Right lung (tissue), 5 donors: ENCODE measurements around the gene ROBO1. TPM values are rescaled to one million over a fixed set of nuclear protein-coding genes. Genes with fewer than 3 reads are reported as not detected.

Experiments used
- DNase-seq, 2 donors: peaks; one replicate each; pipeline ENCODE4 v3.0.0-alpha.2; 2013
- polyA plus RNA-seq, 5 donors: library from polyadenylated mRNA; unstranded; fragments of 120-200 nt; gene quantifications; one replicate each; pipeline versions ENCODE4 v1.2.1 to v1.2.3, GENCODE V29; 2013; ENCODE audit warnings: inconsistent platforms in 1 of 5, low replicate concordance in 1 of 5; ENCODE audit not compliant: insufficient read length in 5 of 5, insufficient read depth in 1 of 5

The ROBO1 gene
- polyA plus RNA-seq, 5 donors, result 63.3 to 139 (median 102) TPM

- no peak for DNase-seq
Measured at GRCh38 chr3:79085171-79085570, 682.6 kb downstream of the ROBO1 start.

GRCh38 chr3:79081335-79081734 is 686.5 kb downstream of the ROBO1 start:
- no peak for DNase-seq

- DNase-seq, result no peak
Measured at GRCh38 chr3:79074558-79074957, 693.2 kb downstream of the ROBO1 start.

DNA sequence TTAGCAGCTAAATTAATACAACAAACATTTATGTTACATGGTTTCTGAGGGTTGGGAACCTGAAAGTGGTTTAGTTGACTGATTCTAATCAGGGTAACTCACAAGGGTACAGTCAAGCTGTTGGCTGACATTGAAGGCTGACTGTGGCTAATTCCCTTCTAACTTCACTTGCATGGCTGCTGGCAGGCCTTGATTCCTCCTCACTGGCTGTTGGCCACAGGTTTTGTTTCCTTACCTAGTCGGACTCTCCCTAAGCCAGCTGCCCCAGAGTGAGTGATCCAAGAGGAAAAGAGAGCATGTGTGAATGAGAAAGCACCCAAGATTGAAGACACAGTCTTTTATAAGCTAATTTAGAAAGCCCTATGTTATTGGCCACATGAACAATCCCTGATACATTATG is 700.1 kb downstream of the ROBO1 start:
- no peak for DNase-seq

DNA sequence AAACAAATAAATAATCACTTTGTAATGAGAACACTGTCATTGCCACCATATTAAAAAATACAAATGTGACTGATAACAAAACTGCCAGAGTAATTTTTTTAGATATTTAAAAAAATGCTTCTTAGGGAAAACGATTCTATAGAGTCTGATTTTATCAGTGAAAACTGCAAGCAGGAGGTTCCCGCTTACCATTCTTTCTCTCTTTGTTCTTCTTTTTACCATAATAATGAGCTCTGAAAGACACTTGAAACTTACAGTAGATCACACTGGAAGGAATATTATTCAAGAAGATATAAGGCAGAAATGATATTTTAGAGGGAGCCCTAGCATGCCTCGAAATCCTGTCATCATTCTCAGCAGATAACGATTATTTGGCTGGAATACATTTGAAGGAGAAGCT is 701.3 kb downstream of the ROBO1 start:
- no peak for DNase-seq

- DNase-seq, result no peak
Measured at GRCh38 chr3:79063624-79064023, 704.2 kb downstream of the ROBO1 start.

DNA sequence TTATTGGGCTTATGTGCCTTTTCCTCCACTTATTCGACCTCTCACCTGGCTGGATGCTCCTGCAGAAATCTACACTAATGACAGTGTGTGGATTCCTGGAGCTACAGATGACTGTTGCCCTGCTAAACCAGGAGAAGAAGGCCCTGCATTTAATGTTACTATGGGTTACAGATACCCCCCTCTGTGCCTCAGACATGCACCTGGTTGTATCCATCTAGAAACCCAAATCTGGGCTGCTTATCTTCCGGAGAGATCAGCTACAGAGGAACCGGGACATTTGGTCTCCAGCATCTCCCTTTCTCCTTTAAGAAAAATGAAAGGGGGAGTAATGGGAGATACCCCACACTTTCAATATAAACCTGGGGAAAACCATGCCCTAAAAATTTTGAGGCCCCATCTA is 710.0 kb downstream of the ROBO1 start:
- DNase-seq, result no peak

DNA sequence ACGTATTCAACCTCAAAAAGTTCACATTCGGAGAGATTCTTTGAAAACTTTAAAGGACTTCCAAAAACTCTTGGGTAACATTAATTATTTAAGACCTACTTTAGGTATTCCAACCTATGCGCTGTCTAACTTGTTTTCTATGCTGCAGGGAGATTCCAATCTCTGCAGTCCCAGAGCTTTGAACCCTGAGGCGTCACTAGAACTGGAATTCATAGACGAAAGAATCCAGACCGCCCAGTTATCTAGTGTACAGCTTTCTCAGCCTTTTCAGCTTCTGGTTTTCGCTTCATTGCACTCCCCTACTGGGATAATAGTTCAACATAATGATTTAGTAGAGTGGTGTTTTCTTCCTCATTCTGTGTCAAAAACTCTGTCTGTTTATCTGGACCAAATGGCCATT is 711.3 kb downstream of the ROBO1 start:
- DNase-seq, result no peak

DNA sequence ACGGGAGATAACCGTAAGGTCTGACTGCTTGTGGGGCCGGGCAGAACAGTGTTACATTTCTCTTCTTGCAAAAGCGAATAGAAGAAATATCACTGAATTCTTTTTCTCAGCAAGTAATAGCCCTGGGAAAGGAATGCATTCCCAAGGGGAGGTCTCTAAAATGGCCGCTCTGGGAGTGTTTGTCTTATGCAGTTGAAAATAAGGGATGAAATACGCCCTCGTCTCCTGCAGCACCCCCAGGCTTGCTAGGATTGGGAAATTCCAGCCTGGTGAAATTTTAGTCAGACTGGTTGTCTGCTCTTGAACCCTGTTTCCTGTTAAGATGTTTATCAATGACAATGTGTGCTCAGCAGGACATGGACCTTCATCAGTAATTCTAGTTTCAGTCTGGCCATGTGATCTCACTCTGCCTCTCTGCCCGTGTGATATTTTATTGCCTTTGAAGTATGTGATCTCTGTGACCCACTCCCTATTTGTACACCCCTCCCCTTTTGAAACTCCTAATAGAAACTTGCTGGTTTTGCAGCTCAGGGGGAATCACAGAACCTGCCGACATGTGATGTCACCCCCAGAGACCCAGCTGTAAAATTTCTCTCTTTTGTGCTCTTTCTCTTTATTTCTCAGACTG is 715.6 kb downstream of the ROBO1 start:
- DNase-seq, result no peak

DNA sequence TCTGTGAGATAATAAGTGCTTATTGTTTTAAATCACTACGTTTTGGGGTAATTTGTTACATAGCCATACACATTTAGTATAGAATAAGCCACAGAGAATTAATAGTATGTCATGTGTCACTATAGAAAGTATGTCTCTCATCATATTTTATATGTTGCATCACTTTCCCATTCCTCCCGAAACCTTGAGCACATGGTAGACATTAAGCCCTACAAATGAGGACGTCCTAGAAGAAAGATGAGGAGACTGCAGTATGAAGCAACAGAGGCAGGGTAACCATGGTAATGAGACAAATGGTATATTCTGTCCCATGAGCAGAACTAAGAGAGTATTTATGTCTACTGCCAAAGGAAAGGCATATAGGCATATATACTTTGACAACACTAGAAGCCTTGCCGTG is 720.2 kb downstream of the ROBO1 start:
- no peak for DNase-seq

GRCh38 chr3:79041621-79042020 is 726.2 kb downstream of the ROBO1 start:
- DNase-seq, result no peak

DNA sequence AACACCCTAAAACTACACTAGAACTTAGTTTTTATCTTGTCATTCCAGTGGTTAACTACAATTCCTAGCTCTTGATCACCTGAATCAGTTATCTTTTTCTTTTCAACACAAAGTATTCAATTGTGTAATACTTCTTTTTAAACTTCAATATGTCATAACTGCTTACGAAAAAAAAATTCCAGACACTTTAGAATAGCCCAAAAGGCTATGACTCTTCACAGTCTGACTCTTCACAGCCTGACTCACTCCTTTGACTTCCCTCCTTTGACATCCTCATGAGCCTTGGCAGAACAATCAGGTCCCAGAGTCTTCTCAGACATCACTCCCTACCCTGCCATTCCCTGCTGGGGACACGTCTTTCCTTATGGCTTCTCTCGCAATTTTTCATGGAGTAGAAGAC is 727.1 kb downstream of the ROBO1 start:
- no peak for DNase-seq

GRCh38 chr3:79040091-79040490 is 727.7 kb downstream of the ROBO1 start:
- no peak for DNase-seq

- no peak for DNase-seq
Measured at GRCh38 chr3:79039192-79039591, 728.6 kb downstream of the ROBO1 start.

- DNase-seq, result no peak
Measured at GRCh38 chr3:79038636-79039035, 729.2 kb downstream of the ROBO1 start.

- DNase-seq, result no peak
Measured at GRCh38 chr3:79038057-79038456, 729.7 kb downstream of the ROBO1 start.

DNA sequence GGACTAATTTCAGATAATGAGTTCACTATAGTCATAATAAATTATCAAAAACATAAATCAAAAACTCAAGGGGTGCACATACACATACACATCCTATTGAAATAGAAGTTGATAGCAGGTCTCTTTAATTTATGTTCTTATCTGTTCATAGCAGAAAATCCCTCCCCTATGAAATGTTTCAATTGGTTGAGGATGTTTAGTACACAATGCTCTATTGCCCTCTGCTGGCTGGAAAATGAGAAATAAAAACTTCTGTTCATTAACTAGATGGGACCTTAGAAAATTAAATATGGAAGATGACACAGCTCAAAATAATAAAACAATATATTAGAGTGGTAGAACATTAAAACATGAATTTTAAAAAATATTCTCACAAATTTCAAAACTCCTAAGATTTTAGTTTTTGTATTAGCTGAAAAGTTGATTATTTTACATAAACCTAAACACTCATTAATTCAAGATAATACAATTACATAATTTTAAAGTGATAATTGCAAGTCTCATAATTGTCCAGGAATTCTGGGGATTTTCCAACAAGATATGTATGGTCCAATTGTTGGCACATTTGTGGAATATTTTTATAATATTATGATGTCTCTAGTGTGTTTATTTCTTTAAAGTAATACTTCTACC is 735.0 kb downstream of the ROBO1 start:
- peak in 1 of 2 donors; percentile 52 for DNase-seq

- no peak for DNase-seq
Measured at GRCh38 chr3:79030157-79030556, 737.6 kb downstream of the ROBO1 start.

GRCh38 chr3:79028916-79029315 is 738.9 kb downstream of the ROBO1 start:
- no peak for DNase-seq

GRCh38 chr3:79027593-79027992 is 740.2 kb downstream of the ROBO1 start:
- no peak for DNase-seq

DNA sequence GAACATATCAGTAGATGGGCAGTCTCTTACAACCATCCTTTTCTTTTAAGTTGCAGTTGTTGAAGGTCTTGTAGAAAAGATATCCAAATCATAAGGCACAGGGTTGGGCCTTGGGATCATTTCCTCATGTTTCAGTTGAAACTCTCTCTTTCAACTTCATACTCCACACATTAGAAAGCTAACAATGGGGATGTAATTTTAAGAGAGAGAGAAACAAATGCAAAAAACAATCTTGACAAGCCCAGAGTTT is 747.9 kb downstream of the ROBO1 start:
- DNase-seq, result no peak

- peak; percentile 88 for DNase-seq
Measured at GRCh38 chr3:79019137-79019923, 748.5 kb downstream of the ROBO1 start.

GRCh38 chr3:79018671-79019136 is 749.1 kb downstream of the ROBO1 start:
- DNase-seq, result peak; percentile 63 to 66
